ENCODE data around the gene CCDC85B.

The CCDC85B gene

GRCh38 chr11:65857853-65858680, 32.4 kb upstream of the CCDC85B start, which contains the start of gene CFL1:
CFL1 (minus strand) TSS chr11:65858180; CDS start chr11:65858099, 81 bp downstream.
- peak; percentile 92 for DNase-seq

- no peak for DNase-seq
Measured at GRCh38 chr11:65858681-65859087, 31.8 kb upstream of the CCDC85B start.

GRCh38 chr11:65859095-65859811, 31.2 kb upstream of the CCDC85B start:
- DNase-seq = peak; percentile 99

DNA sequence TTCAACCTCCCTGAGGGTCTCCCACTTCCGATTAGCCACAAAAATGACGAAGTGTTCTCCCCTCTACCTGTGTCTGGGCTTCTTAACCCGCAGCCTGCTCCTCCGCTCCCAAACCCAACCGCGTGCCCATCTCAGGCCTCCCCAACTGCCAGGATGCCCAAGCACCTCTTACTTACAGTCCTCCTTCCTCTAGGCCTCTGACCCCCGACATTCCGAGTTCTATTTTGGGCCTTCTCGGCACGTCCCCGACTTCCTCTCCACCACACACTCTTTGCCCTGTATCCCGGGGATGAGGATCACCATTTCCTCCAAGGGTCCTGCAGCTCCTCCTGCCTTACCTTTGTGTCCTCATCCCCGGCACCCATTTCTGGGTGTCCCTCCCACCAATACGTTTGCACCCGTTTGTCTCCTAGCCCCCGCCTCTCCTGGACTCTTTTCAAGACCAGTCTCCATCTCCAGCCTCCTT, 30.6 kb upstream of the CCDC85B start:
- no peak for DNase-seq

- DNase-seq = peak; percentile 97
Measured at GRCh38 chr11:65860278-65861164, 30.0 kb upstream of the CCDC85B start, which contains the start of gene MUS81. MUS81 (plus strand) TSS chr11:65860433; CDS start chr11:65860754, 321 bp downstream.

DNA sequence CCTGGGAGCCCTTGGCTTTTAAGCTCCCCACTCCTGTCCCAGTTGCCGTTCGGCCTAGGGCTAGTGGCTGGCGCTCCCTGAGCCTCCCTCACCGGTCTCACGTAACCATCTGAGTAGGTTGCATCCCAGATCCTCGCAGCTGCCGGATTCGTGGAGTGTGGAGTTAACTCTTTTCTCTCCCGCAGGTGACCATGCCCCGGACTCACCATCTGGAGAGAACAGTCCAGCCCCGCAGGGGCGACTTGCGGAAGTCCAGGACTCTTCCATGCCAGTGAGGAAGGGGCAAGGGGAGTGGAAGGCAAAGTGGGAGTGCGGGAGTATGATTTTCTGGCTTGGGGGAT, 29.3 kb upstream of the CCDC85B start:
- DNase-seq = no peak

GRCh38 chr11:65861533-65862183, 28.8 kb upstream of the CCDC85B start:
- no peak for DNase-seq

DNA sequence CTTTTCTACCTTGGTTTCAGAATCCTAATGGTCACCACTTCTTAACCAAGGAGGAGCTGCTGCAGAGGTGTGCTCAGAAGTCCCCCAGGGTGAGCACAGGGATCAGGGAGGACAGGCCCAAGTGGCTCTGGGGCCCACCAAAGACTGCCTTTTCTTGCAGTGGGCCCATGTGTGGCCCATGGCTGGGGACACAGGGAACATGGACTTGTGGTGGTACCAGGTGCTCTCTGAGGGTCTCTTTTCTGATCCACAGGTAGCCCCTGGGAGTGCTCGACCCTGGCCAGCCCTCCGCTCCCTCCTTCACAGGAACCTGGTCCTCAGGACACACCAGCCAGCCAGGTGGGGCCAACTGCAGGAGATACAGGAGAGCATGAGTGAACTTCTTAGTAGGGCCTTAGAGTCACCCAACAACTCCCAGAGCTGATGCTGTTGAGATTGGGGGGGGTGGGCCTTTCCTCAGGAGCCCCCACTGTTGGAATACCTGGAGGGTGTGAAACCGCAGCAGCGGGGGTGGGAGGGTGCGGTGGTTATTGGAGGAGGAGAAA, 28.2 kb upstream of the CCDC85B start:
- DNase-seq = no peak

GRCh38 chr11:65862941-65863888, 27.3 kb upstream of the CCDC85B start:
- DNase-seq = no peak

GRCh38 chr11:65863889-65864705, 26.4 kb upstream of the CCDC85B start:
- no peak for DNase-seq

- no peak for DNase-seq
Measured at GRCh38 chr11:65864706-65865471, 25.6 kb upstream of the CCDC85B start.

- DNase-seq = no peak
Measured at GRCh38 chr11:65865550-65866172, 24.8 kb upstream of the CCDC85B start.

DNA sequence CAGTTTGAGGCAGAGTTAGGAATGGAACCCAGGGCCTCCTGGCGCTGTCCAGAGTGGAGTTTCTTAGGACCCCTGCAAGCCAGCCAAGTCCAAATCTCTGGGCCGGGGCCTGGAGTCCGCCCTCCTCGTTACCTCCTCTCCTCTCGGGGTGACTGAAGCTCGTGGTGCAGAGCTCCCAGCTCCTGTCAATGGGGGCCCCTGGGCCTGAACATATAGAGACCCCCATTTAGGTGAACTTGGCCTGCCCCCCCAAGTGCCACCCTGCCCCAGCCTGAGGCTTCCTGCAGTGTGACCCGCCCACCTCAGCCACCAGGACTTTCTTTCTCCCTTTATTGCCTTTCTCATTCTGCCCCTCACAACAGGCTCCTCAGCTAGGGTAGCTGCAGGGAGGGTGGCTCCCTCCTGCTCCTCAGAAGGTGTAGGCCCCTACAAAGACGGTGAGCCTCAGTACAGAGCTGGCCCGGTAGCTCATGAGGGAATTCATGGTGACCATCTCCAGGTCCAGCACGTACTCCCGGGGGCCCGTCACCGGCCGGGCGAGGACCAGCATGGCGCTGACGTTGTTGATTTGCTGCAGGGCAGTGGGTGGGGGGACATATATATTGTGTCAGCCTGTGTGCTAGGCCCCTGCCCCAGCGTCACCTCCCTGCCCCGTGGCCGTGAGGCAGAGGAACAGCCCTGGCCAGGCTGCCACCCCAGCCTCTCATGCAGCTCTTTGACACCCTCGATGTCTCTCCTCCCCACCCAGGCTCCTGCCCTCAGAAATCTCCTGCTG, 23.8 kb upstream of the CCDC85B start:
- no peak for DNase-seq

DNA sequence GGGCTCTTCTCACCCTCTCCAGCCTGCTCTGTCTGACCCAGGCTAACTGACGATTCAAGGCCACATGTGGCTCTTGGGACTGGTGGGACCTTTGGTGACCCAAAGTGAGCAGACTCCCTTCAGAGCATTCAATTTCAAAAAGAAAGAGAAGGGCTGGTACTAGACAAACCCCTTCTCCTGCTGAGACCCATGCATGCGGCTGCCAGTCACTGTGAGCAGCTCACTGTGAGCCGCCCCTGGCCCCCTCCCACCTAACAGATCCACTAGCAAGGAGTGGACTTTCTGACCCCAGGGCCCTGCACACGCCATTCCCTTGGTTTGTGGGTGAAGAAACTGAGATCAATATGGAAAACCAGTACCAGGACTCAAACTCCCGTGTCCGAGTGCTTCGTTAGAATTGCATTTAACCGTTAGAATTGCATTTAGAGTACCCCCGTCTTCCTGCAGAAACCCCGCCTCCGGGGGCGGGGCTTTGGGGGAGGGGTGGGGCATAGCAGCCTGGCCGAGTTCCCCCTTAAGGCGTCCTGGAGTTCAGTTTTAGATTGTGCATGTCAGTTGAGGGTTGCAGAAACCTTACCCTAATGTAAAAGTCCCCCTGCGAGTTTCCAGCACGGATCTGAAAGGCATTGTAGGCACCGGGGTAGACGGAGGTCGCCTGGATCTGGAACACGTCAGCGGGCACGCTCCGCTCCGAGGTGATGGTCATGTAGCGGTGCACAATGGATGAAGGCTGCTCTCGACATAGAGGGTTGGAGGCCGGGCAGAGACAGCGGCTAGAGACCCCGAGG, 23.0 kb upstream of the CCDC85B start:
- DNase-seq = no peak

- DNase-seq = no peak
Measured at GRCh38 chr11:65868076-65868667, 22.3 kb upstream of the CCDC85B start.

GRCh38 chr11:65868907-65869306, 21.6 kb upstream of the CCDC85B start:
- DNase-seq = no peak

All from DMS79 treated with DMSO at 0.1 percent for 48 hours (cell line).